Breast epithelium (tissue), 3 donors: Measurements from ENCODE around the gene KAT8.

Experiments
- POLR2A ChIP-seq: fragments of 450-650 bp; IDR thresholded peaks from one replicate; pipeline ENCODE4 v1.6.1; 2016; ENCODE audit warnings: antibody characterized with exemption, mild to moderate bottlenecking, moderate library complexity
- POLR2AphosphoS5 ChIP-seq, 3 donors: sonication (generic); formaldehyde crosslinking; IDR thresholded peaks; one replicate each; pipeline ENCODE4 v1.6.1; 2017; ENCODE audit warnings: antibody characterized with exemption in 3 of 3
- TF ChIP-seq, protein P1 (sequence below), 3 donors: fragments of 450-650 bp; IDR thresholded peaks; one replicate each; pipeline ENCODE4 v1.5.1; 2016 to 2017; ENCODE audit warnings: antibody characterized with exemption in 3 of 3, mild to moderate bottlenecking in 3 of 3, moderate library complexity in 3 of 3

DNA sequence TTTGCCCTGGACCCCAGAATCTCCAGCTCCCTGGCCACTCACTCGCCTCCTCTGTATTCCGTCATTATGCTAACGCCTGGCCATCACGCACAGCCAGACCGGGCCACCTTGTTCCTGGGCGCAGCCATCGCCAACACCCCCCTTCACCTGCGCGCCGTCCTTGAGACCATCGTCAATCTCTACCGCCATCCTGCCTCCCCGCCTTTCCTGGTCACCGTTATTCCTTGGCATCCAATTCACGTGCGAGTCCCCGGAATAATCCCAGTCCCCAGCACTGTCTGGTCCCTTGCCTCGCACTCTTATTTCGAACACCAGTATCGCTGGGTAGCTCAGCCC lies 23.4 kb upstream of the KAT8 start:
- TF ChIP-seq, protein P1, sequence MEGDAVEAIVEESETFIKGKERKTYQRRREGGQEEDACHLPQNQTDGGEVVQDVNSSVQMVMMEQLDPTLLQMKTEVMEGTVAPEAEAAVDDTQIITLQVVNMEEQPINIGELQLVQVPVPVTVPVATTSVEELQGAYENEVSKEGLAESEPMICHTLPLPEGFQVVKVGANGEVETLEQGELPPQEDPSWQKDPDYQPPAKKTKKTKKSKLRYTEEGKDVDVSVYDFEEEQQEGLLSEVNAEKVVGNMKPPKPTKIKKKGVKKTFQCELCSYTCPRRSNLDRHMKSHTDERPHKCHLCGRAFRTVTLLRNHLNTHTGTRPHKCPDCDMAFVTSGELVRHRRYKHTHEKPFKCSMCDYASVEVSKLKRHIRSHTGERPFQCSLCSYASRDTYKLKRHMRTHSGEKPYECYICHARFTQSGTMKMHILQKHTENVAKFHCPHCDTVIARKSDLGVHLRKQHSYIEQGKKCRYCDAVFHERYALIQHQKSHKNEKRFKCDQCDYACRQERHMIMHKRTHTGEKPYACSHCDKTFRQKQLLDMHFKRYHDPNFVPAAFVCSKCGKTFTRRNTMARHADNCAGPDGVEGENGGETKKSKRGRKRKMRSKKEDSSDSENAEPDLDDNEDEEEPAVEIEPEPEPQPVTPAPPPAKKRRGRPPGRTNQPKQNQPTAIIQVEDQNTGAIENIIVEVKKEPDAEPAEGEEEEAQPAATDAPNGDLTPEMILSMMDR (IDR thresholded peaks at IDR 0.05) = no peak
- TF ChIP-seq POLR2A (no peak), POLR2AphosphoS5 (IDR thresholded peaks at IDR 0.05) (no peak)
